GM21447 (cell line): ENCODE results near the gene HEPHL1.

Source experiments
- ATAC-seq: cut with Tn5 transposase; IDR thresholded peaks from one replicate; pipeline ENCODE4 v1.9.1; 2021; ENCODE audit not compliant: unreplicated experiment

Gene HEPHL1

GRCh38 chr11:94024547-94024946, 3.4 kb downstream of the HEPHL1 start:
- ATAC-seq = no peak

GRCh38 chr11:94025690-94026394, 4.7 kb downstream of the HEPHL1 start:
- ATAC-seq = no peak

GRCh38 chr11:94027210-94027609, 6.1 kb downstream of the HEPHL1 start:
- no peak for ATAC-seq

- ATAC-seq = no peak
These were observed 7.3 kb downstream of the HEPHL1 start for GRCh38 chr11:94028436-94028835.

GRCh38 chr11:94030059-94030458, 8.9 kb downstream of the HEPHL1 start:
- no peak for ATAC-seq

- no peak for ATAC-seq
These were observed 10.5 kb downstream of the HEPHL1 start for GRCh38 chr11:94031625-94032024.

GRCh38 chr11:94032066-94032465, 10.9 kb downstream of the HEPHL1 start:
- ATAC-seq = no peak

GRCh38 chr11:94032725-94033124, 11.6 kb downstream of the HEPHL1 start:
- no peak for ATAC-seq

- no peak for ATAC-seq
These were observed 13.1 kb downstream of the HEPHL1 start for GRCh38 chr11:94034207-94034606.

- no peak for ATAC-seq
These were observed 14.9 kb downstream of the HEPHL1 start for GRCh38 chr11:94036096-94036495.

GRCh38 chr11:94043241-94043640, 22.1 kb downstream of the HEPHL1 start:
- no peak for ATAC-seq

- no peak for ATAC-seq
These were observed 25.6 kb downstream of the HEPHL1 start for GRCh38 chr11:94046796-94047195.

- ATAC-seq = no peak
These were observed 27.0 kb downstream of the HEPHL1 start for GRCh38 chr11:94048032-94048709.

- no peak for ATAC-seq
These were observed 28.2 kb downstream of the HEPHL1 start for GRCh38 chr11:94049351-94049750.

- no peak for ATAC-seq
These were observed 37.5 kb downstream of the HEPHL1 start for GRCh38 chr11:94058630-94059029.

GRCh38 chr11:94059065-94059464, 37.9 kb downstream of the HEPHL1 start:
- no peak for ATAC-seq

- no peak for ATAC-seq
These were observed 39.2 kb downstream of the HEPHL1 start for GRCh38 chr11:94060401-94060800.

GRCh38 chr11:94062360-94062759, 41.2 kb downstream of the HEPHL1 start:
- ATAC-seq = no peak

- ATAC-seq = no peak
These were observed 45.8 kb downstream of the HEPHL1 start for GRCh38 chr11:94066901-94067429.

- ATAC-seq = no peak
These were observed 47.6 kb downstream of the HEPHL1 start for GRCh38 chr11:94068764-94069163.

- no peak for ATAC-seq
These were observed 56.6 kb downstream of the HEPHL1 start for GRCh38 chr11:94077552-94078293.

- ATAC-seq = no peak
These were observed 63.0 kb downstream of the HEPHL1 start for GRCh38 chr11:94084164-94084563.
